ENCODE data around the gene PRPH2.
"Not testable (repeated sequence)": the region's sequence is repeated elsewhere in the genome, so short reads cannot be mapped to it uniquely, and the experiment has no call there.

Gene PRPH2

GRCh38 chr6:42674780-42675179 is 47.6 kb downstream of the PRPH2 start:
- WGBS (ENCODE audit: extremely low coverage, insufficient coverage, low lambda C conversion rate), result no CpG with 5 or more reads among the region's 3 CpGs

GRCh38 chr6:42674368-42674767 is 48.0 kb downstream of the PRPH2 start:
- not testable (repeated sequence) for H3K4me2 ChIP-seq (ENCODE audit: low read length); H3K27ac ChIP-seq (ENCODE audit: low read depth, low read length); H3K79me1 ChIP-seq (ENCODE audit: low read length); H2AK5ac ChIP-seq (ENCODE audit: low read length); H4K5ac ChIP-seq (ENCODE audit: low read length); H3K4me3 ChIP-seq (ENCODE audit: low read length); H3K18ac ChIP-seq (ENCODE audit: low read length); H3K4ac ChIP-seq (ENCODE audit: low read depth, low read length); H3K79me2 ChIP-seq (ENCODE audit: control insufficient read depth, insufficient read depth, low read length); H3K27me3 ChIP-seq (ENCODE audit: insufficient read depth, low read length, poor library complexity); H4K8ac ChIP-seq (ENCODE audit: low read depth, low read length); H3K36me3 ChIP-seq (ENCODE audit: control insufficient read depth, insufficient read depth, low read length); H3K4me1 ChIP-seq (ENCODE audit: control insufficient read depth, low read depth, low read length); H3K56ac ChIP-seq (ENCODE audit: low read length); DNase-seq; H2BK15ac ChIP-seq (replicated peaks; ENCODE audit: low read depth); H2BK5ac ChIP-seq (ENCODE audit: low read length); H3K9ac ChIP-seq (ENCODE audit: low read length); H3K23ac ChIP-seq (ENCODE audit: low read length); H2BK120ac ChIP-seq (ENCODE audit: low read depth, low read length)
- WGBS (ENCODE audit: extremely low coverage, insufficient coverage, low lambda C conversion rate), result no CpG with 5 or more reads among the region's 6 CpGs

More at GRCh38 chr6:42674780-42675179, 47.6 kb downstream of the PRPH2 start:
- H2BK15ac ChIP-seq (replicated peaks; ENCODE audit: low read depth), result no peak overlapping the region
- no peak overlapping the region for H3K56ac ChIP-seq (ENCODE audit: low read length)
- no peaks in the 10 kb centered on the region for H3K27me3 ChIP-seq (ENCODE audit: insufficient read depth, low read length, poor library complexity)
- H3K23ac ChIP-seq (ENCODE audit: low read length), result no peak overlapping the region
- no peak overlapping the region for H4K5ac ChIP-seq (ENCODE audit: low read length)
- H3K36me3 ChIP-seq (ENCODE audit: control insufficient read depth, insufficient read depth, low read length), result peaks cover 2% of the 10 kb centered on the region
- H3K79me1 ChIP-seq (ENCODE audit: low read length), result no peaks in the 10 kb centered on the region
- H2AK5ac ChIP-seq (ENCODE audit: low read length), result no peak overlapping the region
- H3K79me2 ChIP-seq (ENCODE audit: control insufficient read depth, insufficient read depth, low read length), result no peaks in the 10 kb centered on the region
- no peak overlapping the region for H2BK120ac ChIP-seq (ENCODE audit: low read depth, low read length)
- no peak overlapping the region for H3K27ac ChIP-seq (ENCODE audit: low read depth, low read length)
- no peak overlapping the region for H3K4me3 ChIP-seq (ENCODE audit: low read length)
- no peak overlapping the region for H2BK5ac ChIP-seq (ENCODE audit: low read length)
- H3K18ac ChIP-seq (ENCODE audit: low read length), result no peak overlapping the region
- no peak for DNase-seq
- no peaks in the 10 kb centered on the region for H3K4me1 ChIP-seq (ENCODE audit: control insufficient read depth, low read depth, low read length)
- no peak overlapping the region for H4K8ac ChIP-seq (ENCODE audit: low read depth, low read length)
- no peak overlapping the region for H3K4me2 ChIP-seq (ENCODE audit: low read length)
- no peak overlapping the region for H3K9ac ChIP-seq (ENCODE audit: low read length)
- no peak overlapping the region for H3K4ac ChIP-seq (ENCODE audit: low read depth, low read length)

- Histone ChIP-seq H3K27ac (ENCODE audit: low read depth, low read length) (no peak overlapping the region), H3K36me3 (ENCODE audit: control insufficient read depth, insufficient read depth, low read length) (peaks cover 3% of the 10 kb centered on the region), H3K79me2 (ENCODE audit: control insufficient read depth, insufficient read depth, low read length) (no peaks in the 10 kb centered on the region), H3K4me3 (ENCODE audit: low read length) (no peak overlapping the region), H3K9ac (ENCODE audit: low read length) (no peak overlapping the region), H2AK5ac (ENCODE audit: low read length) (no peak overlapping the region), H2BK120ac (ENCODE audit: low read depth, low read length) (no peak overlapping the region), H3K27me3 (ENCODE audit: insufficient read depth, low read length, poor library complexity) (no peaks in the 10 kb centered on the region), H2BK5ac (ENCODE audit: low read length) (no peak overlapping the region), H4K5ac (ENCODE audit: low read length) (no peak overlapping the region), H2BK15ac (replicated peaks; ENCODE audit: low read depth) (no peak overlapping the region), H3K18ac (ENCODE audit: low read length) (no peak overlapping the region), H3K79me1 (ENCODE audit: low read length) (no peaks in the 10 kb centered on the region), H4K8ac (ENCODE audit: low read depth, low read length) (no peak overlapping the region), H3K23ac (ENCODE audit: low read length) (no peak overlapping the region), H3K4me1 (ENCODE audit: control insufficient read depth, low read depth, low read length) (no peaks in the 10 kb centered on the region), H3K4me2 (ENCODE audit: low read length) (no peak overlapping the region), H3K4ac (ENCODE audit: low read depth, low read length) (no peak overlapping the region), H3K56ac (ENCODE audit: low read length) (no peak overlapping the region)
- no CpG with 5 or more reads among the region's 2 CpGs for WGBS (ENCODE audit: extremely low coverage, insufficient coverage, low lambda C conversion rate)
- DNase-seq, result no peak
Observed at GRCh38 chr6:42664718-42665117, 57.7 kb downstream of the PRPH2 start.

GRCh38 chr6:42661540-42662153 is 60.8 kb downstream of the PRPH2 start:
- no peak overlapping the region for H4K5ac ChIP-seq (ENCODE audit: low read length)
- no peak overlapping the region for H2BK120ac ChIP-seq (ENCODE audit: low read depth, low read length)
- no peak overlapping the region for H3K9ac ChIP-seq (ENCODE audit: low read length)
- peak; percentile 74 for DNase-seq
- H3K4me1 ChIP-seq (ENCODE audit: control insufficient read depth, low read depth, low read length), result no peaks in the 10 kb centered on the region
- no peak overlapping the region for H3K18ac ChIP-seq (ENCODE audit: low read length)
- H3K56ac ChIP-seq (ENCODE audit: low read length), result no peak overlapping the region
- H2BK5ac ChIP-seq (ENCODE audit: low read length), result no peak overlapping the region
- no peaks in the 10 kb centered on the region for H3K27me3 ChIP-seq (ENCODE audit: insufficient read depth, low read length, poor library complexity)
- H2AK5ac ChIP-seq (ENCODE audit: low read length), result no peak overlapping the region
- H3K79me1 ChIP-seq (ENCODE audit: low read length), result no peaks in the 10 kb centered on the region
- no peaks in the 10 kb centered on the region for H3K79me2 ChIP-seq (ENCODE audit: control insufficient read depth, insufficient read depth, low read length)
- no CpG with 5 or more reads among the region's 5 CpGs for WGBS (ENCODE audit: extremely low coverage, insufficient coverage, low lambda C conversion rate)
- H4K8ac ChIP-seq (ENCODE audit: low read depth, low read length), result no peak overlapping the region
- H3K4me3 ChIP-seq (ENCODE audit: low read length), result no peak overlapping the region
- peaks cover 1% of the 10 kb centered on the region for H3K36me3 ChIP-seq (ENCODE audit: control insufficient read depth, insufficient read depth, low read length)
- H3K4me2 ChIP-seq (ENCODE audit: low read length), result no peak overlapping the region
- H3K27ac ChIP-seq (ENCODE audit: low read depth, low read length), result no peak overlapping the region
- H3K23ac ChIP-seq (ENCODE audit: low read length), result no peak overlapping the region
- H3K4ac ChIP-seq (ENCODE audit: low read depth, low read length), result no peak overlapping the region
- H2BK15ac ChIP-seq (replicated peaks; ENCODE audit: low read depth), result no peak overlapping the region

- Histone ChIP-seq H3K79me2 (ENCODE audit: control insufficient read depth, insufficient read depth, low read length) (no peaks in the 10 kb centered on the region), H2BK5ac (ENCODE audit: low read length) (no peak overlapping the region), H3K36me3 (ENCODE audit: control insufficient read depth, insufficient read depth, low read length) (no peaks in the 10 kb centered on the region), H3K4me2 (ENCODE audit: low read length) (no peak overlapping the region), H3K79me1 (ENCODE audit: low read length) (no peaks in the 10 kb centered on the region), H4K5ac (ENCODE audit: low read length) (no peak overlapping the region), H2AK5ac (ENCODE audit: low read length) (no peak overlapping the region), H3K4ac (ENCODE audit: low read depth, low read length) (no peak overlapping the region), H2BK15ac (replicated peaks; ENCODE audit: low read depth) (no peak overlapping the region), H3K4me3 (ENCODE audit: low read length) (no peak overlapping the region), H3K23ac (ENCODE audit: low read length) (no peak overlapping the region), H3K18ac (ENCODE audit: low read length) (no peak overlapping the region), H3K27me3 (ENCODE audit: insufficient read depth, low read length, poor library complexity) (no peaks in the 10 kb centered on the region), H3K4me1 (ENCODE audit: control insufficient read depth, low read depth, low read length) (no peaks in the 10 kb centered on the region), H3K27ac (ENCODE audit: low read depth, low read length) (no peak overlapping the region), H2BK120ac (ENCODE audit: low read depth, low read length) (no peak overlapping the region), H4K8ac (ENCODE audit: low read depth, low read length) (no peak overlapping the region), H3K56ac (ENCODE audit: low read length) (no peak overlapping the region), H3K9ac (ENCODE audit: low read length) (no peak overlapping the region)
- DNase-seq, result no peak
- WGBS (ENCODE audit: extremely low coverage, insufficient coverage, low lambda C conversion rate), result no CpG with 5 or more reads among the region's 1 CpG
Observed at GRCh38 chr6:42659806-42660205, 62.6 kb downstream of the PRPH2 start.

GRCh38 chr6:42653851-42654250 is 68.5 kb downstream of the PRPH2 start:
- Histone ChIP-seq H3K79me2 (ENCODE audit: control insufficient read depth, insufficient read depth, low read length) (no peaks in the 10 kb centered on the region), H2BK120ac (ENCODE audit: low read depth, low read length) (no peak overlapping the region), H4K8ac (ENCODE audit: low read depth, low read length) (no peak overlapping the region), H2BK15ac (replicated peaks; ENCODE audit: low read depth) (no peak overlapping the region), H2BK5ac (ENCODE audit: low read length) (no peak overlapping the region), H3K4me2 (ENCODE audit: low read length) (no peak overlapping the region), H3K23ac (ENCODE audit: low read length) (no peak overlapping the region), H3K27ac (ENCODE audit: low read depth, low read length) (no peak overlapping the region), H3K9ac (ENCODE audit: low read length) (no peak overlapping the region), H2AK5ac (ENCODE audit: low read length) (no peak overlapping the region), H3K36me3 (ENCODE audit: control insufficient read depth, insufficient read depth, low read length) (no peaks in the 10 kb centered on the region), H3K79me1 (ENCODE audit: low read length) (no peaks in the 10 kb centered on the region), H3K4me1 (ENCODE audit: control insufficient read depth, low read depth, low read length) (no peaks in the 10 kb centered on the region), H3K56ac (ENCODE audit: low read length) (no peak overlapping the region), H3K4ac (ENCODE audit: low read depth, low read length) (no peak overlapping the region), H3K4me3 (ENCODE audit: low read length) (no peak overlapping the region), H4K5ac (ENCODE audit: low read length) (no peak overlapping the region), H3K27me3 (ENCODE audit: insufficient read depth, low read length, poor library complexity) (no peaks in the 10 kb centered on the region), H3K18ac (ENCODE audit: low read length) (no peak overlapping the region)
- no CpG with 5 or more reads among the region's 5 CpGs for WGBS (ENCODE audit: extremely low coverage, insufficient coverage, low lambda C conversion rate)
- no peak for DNase-seq

All from mesendoderm (in vitro differentiated cells).